ENCODE results near the gene BDKRB2.

GRCh38 chr14:96176811-96177211, 27.8 kb upstream of the BDKRB2 start:
- TF ChIP-seq CTCF (IDR thresholded peaks at IDR 0.05) = no peak
- no peak for TF ChIP-seq POLR2A (IDR thresholded peaks at IDR 0.05)

Data from adrenal gland (tissue), 5 donors.